MM.1S (cell line): ENCODE measurements around the gene LIMCH1.

ENCODE experiments used
- DNase-seq: peaks from one replicate; pipeline ENCODE4 v3.0.0-alpha.2; 2015
- H2AFZ ChIP-seq: fragments of 300-600 bp; sonication (generic); 2 replicates; pipeline ENCODE4 v1.6.0; 2016; ENCODE audit warnings: antibody characterized with exemption, low read length
- H3F3A ChIP-seq: fragments of 300-600 bp; sonication (generic); 2 replicates; pipeline ENCODE4 v1.6.1; 2016; ENCODE audit warnings: mild to moderate bottlenecking, antibody characterized with exemption, low read length, moderate library complexity, mixed read lengths; ENCODE audit not compliant: insufficient read depth
- H3K27ac ChIP-seq: fragments of 300-600 bp; sonication (generic); 2 replicates; pipeline ENCODE4 v1.5.1; 2016; ENCODE audit warnings: mild to moderate bottlenecking, low read length
- H3K27me3 ChIP-seq: fragments of 300-600 bp; sonication (generic); replicated peaks from 2 replicates; pipeline ENCODE4 v1.6.0; 2016; ENCODE audit warnings: low read length; ENCODE audit not compliant: insufficient read depth
- H3K36me3 ChIP-seq: fragments of 300-600 bp; sonication (generic); replicated peaks from 2 replicates; pipeline ENCODE4 v1.6.1; 2016; ENCODE audit warnings: mild to moderate bottlenecking, low read length, mixed read lengths; ENCODE audit not compliant: insufficient read depth
- H3K4me1 ChIP-seq: fragments of 300-600 bp; sonication (generic); 2 replicates; pipeline ENCODE4 v1.6.1; 2016; ENCODE audit warnings: low read length, mixed read lengths
- H3K4me2 ChIP-seq: fragments of 300-600 bp; sonication (generic); 2 replicates; pipeline ENCODE4 v1.6.0; 2016; ENCODE audit warnings: low read depth, low read length
- H3K4me3 ChIP-seq: fragments of 300-600 bp; sonication (generic); 2 replicates; pipeline ENCODE4 v1.5.1; 2016; ENCODE audit warnings: low read length, mixed read lengths
- H3K79me2 ChIP-seq: fragments of 300-600 bp; sonication (generic); 2 replicates; pipeline ENCODE4 v1.6.1; 2016; ENCODE audit warnings: mixed run types, low read length, mixed read lengths
- H3K9ac ChIP-seq: fragments of 300-600 bp; sonication (generic); 2 replicates; pipeline ENCODE4 v1.6.1; 2016; ENCODE audit warnings: low read length, mixed read lengths
- H3K9me2 ChIP-seq: fragments of 300-600 bp; sonication (generic); replicated peaks from 2 replicates; pipeline ENCODE4 v1.6.1; 2016; ENCODE audit warnings: mild to moderate bottlenecking, low read length, mixed read lengths; ENCODE audit not compliant: insufficient read depth
- H3K9me3 ChIP-seq: fragments of 300-600 bp; sonication (generic); replicated peaks from 2 replicates; pipeline ENCODE4 v1.6.1; 2016; ENCODE audit warnings: mild to moderate bottlenecking, low read length, mixed read lengths; ENCODE audit not compliant: insufficient read depth
- H4K20me1 ChIP-seq: fragments of 300-600 bp; sonication (generic); 2 replicates; pipeline ENCODE4 v1.6.1; 2016; ENCODE audit warnings: mild to moderate bottlenecking, low read length, moderate library complexity, mixed read lengths; ENCODE audit not compliant: insufficient read depth
- CTCF ChIP-seq: fragments of 300-600 bp; sonication (generic); IDR thresholded peaks from 2 replicates; pipeline ENCODE4 v1.5.1; 2016; ENCODE audit warnings: antibody characterized with exemption, low read length, mixed read lengths
- EZH2 ChIP-seq: fragments of 300-600 bp; sonication (generic); optimal IDR thresholded peaks from 2 replicates; pipeline ENCODE3; 2017; ENCODE audit warnings: low read depth, mild to moderate bottlenecking, antibody characterized with exemption, low read length, mixed read lengths
- EZH2phosphoT487 ChIP-seq: fragments of 300-600 bp; sonication (generic); IDR thresholded peaks from 2 replicates; pipeline ENCODE4 v1.6.1; 2018; ENCODE audit warnings: antibody characterized with exemption, low read length

LIMCH1 gene

DNA sequence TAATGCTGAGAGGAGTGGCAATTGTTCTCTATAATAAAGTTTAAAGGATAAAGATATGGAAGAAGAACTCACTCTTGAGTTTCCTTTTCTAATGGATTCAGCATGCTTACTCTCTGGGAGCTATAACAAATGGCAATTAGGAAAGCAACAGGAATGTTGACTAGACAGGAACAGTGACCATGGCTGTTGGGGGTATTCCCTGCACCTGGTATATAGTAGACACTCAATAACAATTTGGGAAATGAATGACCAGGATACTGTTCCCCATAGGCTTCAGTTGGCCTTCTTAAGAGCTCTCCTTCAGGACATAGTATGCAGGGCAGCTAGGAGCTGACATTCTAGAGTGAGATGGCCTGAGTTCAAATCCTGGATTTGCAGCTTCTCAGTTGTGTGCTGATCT lies 1.8 kb downstream of the LIMCH1 start:
- no peaks in the 10 kb centered on the region for H3K4me1 ChIP-seq
- H3F3A ChIP-seq = no peaks in the 10 kb centered on the region

GRCh38 chr4:41540687-41541086 lies 2.7 kb downstream of the LIMCH1 start:
- H3K9me3 ChIP-seq = no peaks in the 10 kb centered on the region
- no peak overlapping the region for H3K27ac ChIP-seq
- no peak overlapping the region for H2AFZ ChIP-seq
- no peak for TF ChIP-seq EZH2
- no peak for TF ChIP-seq CTCF
- no peak for TF ChIP-seq EZH2phosphoT487
- H3F3A ChIP-seq = no peaks in the 10 kb centered on the region
- H3K36me3 ChIP-seq = no peaks in the 10 kb centered on the region
- no peaks in the 10 kb centered on the region for H4K20me1 ChIP-seq
- H3K27me3 ChIP-seq = no peaks in the 10 kb centered on the region
- no peak for DNase-seq
- no peak overlapping the region for H3K9ac ChIP-seq
- no peaks in the 10 kb centered on the region for H3K4me1 ChIP-seq
- no peak overlapping the region for H3K4me2 ChIP-seq
- H3K79me2 ChIP-seq = no peaks in the 10 kb centered on the region
- no peaks in the 10 kb centered on the region for H3K9me2 ChIP-seq
- H3K4me3 ChIP-seq = no peak overlapping the region

More for the DNA sequence above, 1.8 kb downstream of the LIMCH1 start:
- no peaks in the 10 kb centered on the region for H3K9me2 ChIP-seq
- H4K20me1 ChIP-seq = no peaks in the 10 kb centered on the region
- H3K4me2 ChIP-seq = no peak overlapping the region
- H3K4me3 ChIP-seq = no peak overlapping the region
- no peak overlapping the region for H3K27ac ChIP-seq
- no peak for TF ChIP-seq CTCF
- TF ChIP-seq EZH2phosphoT487 = no peak
- no peak overlapping the region for H2AFZ ChIP-seq
- H3K79me2 ChIP-seq = no peaks in the 10 kb centered on the region
- no peaks in the 10 kb centered on the region for H3K27me3 ChIP-seq
- H3K9me3 ChIP-seq = no peaks in the 10 kb centered on the region
- no peak for DNase-seq
- H3K9ac ChIP-seq = no peak overlapping the region
- no peaks in the 10 kb centered on the region for H3K36me3 ChIP-seq

- H3K27ac ChIP-seq = no peak overlapping the region
- no peak overlapping the region for H2AFZ ChIP-seq
Measured at GRCh38 chr4:41541687-41542094, 3.7 kb downstream of the LIMCH1 start.

More at GRCh38 chr4:41541687-41542094, 3.7 kb downstream of the LIMCH1 start:
- no peaks in the 10 kb centered on the region for H3K9me2 ChIP-seq
- H4K20me1 ChIP-seq = no peaks in the 10 kb centered on the region
- no peak overlapping the region for H3K4me2 ChIP-seq
- no peaks in the 10 kb centered on the region for H3F3A ChIP-seq
- DNase-seq = no peak
- H3K9ac ChIP-seq = no peak overlapping the region
- H3K27me3 ChIP-seq = no peaks in the 10 kb centered on the region
- no peak overlapping the region for H3K4me3 ChIP-seq
- no peaks in the 10 kb centered on the region for H3K9me3 ChIP-seq
- H3K36me3 ChIP-seq = no peaks in the 10 kb centered on the region
- H3K4me1 ChIP-seq = no peaks in the 10 kb centered on the region
- TF ChIP-seq EZH2phosphoT487 (no peak), EZH2 (no peak), CTCF (no peak)
- no peaks in the 10 kb centered on the region for H3K79me2 ChIP-seq
